H1 (cell line): ENCODE data around the gene SOBP. TPM values are rescaled to one million over a fixed set of nuclear protein-coding genes. Genes with fewer than 3 reads are reported as not detected.

Experiments
- CBX8 ChIP-seq: fragments of 300-800, 300-1000 bp; sonication (generic); IDR thresholded peaks from 2 replicates; pipeline ENCODE4 v1.7.1; 2016; ENCODE audit warnings: low read depth, low read length, borderline replicate concordance
- CHD2 ChIP-seq: IDR thresholded peaks from 2 replicates; pipeline ENCODE4 v1.6.1; 2012; ENCODE audit warnings: low read length, improper control_type of control experiment
- EGR1 ChIP-seq: IDR thresholded peaks from 2 replicates; pipeline ENCODE4 v1.6.1; 2011; ENCODE audit warnings: low read depth, low read length, borderline replicate concordance
- GABPA ChIP-seq: IDR thresholded peaks from 2 replicates; pipeline ENCODE4 v1.6.1; 2011; ENCODE audit warnings: mild to moderate bottlenecking, low read length, moderate library complexity, borderline replicate concordance; ENCODE audit not compliant: insufficient read depth
- RBBP5 ChIP-seq: IDR thresholded peaks from 2 replicates; pipeline ENCODE4 v1.7.1; 2012; ENCODE audit warnings: low read depth, mild to moderate bottlenecking, inconsistent platforms, low read length, moderate library complexity, borderline replicate concordance
- SIN3A ChIP-seq, 2 experiments: IDR thresholded peaks in 1 of 2; conservative IDR thresholded peaks in 1 of 2; 2 replicates each; pipeline ENCODE4 v1.6.1; 2011 to 2012; ENCODE audit warnings: low read length in 2 of 2, improper control_type of control experiment in 1 of 2, low read depth in 1 of 2, mild to moderate bottlenecking in 1 of 2
- polyA plus RNA-seq, 7 experiments: library from polyadenylated mRNA; depleted of rRNA in 3 of 7; stranded (reverse) in 5 of 7; unstranded in 2 of 7; fragments of >200 nt in 5 of 7; fragments of 200-250 nt in 2 of 7; gene quantifications; 1 replicate in 5 of 7; 2 replicates in 1 of 7; 4 replicates in 1 of 7; pipeline versions ENCODE4 v1.2.1 to v1.2.3, GENCODE V29; 2011 to 2013; ENCODE audit warnings: missing spikeins in 2 of 7, mixed read lengths in 2 of 7
- total RNA-seq: library from RNA; stranded (reverse); fragmentation: NEBNext Ultra II Directional; extraction: Animal tissue kit (Norgen Biotek cat#: 25700); gene quantifications from 2 replicates; pipeline ENCODE4 v1.2.1, GENCODE V29; 2021

The SOBP gene
- total and polyA plus RNA-seq, 2 of the 8 experiments (the other 6 are each of a cell fraction or from before 2014, with no cell fraction given), result 0.45 to 6.2 TPM

DNA sequence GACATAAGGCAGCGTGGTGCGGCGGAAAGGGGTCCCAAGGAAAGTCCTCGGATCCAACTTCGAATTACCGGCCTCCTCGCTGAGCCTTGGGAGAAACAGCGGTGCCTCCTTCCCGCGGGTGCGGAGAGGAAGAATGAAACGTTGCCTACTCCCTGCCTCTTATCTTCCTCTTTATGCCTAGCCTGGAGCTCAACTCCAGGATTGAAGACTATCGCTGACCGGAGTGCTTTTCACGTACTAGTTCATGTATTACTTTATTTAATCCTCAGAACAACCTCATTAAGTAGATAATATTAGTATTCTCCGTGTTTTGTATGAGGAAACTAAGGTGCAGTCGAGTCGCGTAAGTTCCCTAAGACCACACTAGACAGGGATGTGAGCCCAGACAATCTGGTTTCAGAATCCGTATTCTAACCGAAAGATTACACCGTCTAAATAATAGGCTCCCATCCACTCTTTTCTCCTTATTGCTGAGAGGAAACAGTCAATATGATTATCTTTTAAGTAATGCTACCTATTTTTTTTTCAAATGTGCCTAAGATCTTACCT is 29.8 kb upstream of the SOBP start (continued):
- TF ChIP-seq CBX8, result no peak
- TF ChIP-seq GABPA, result no peak
- no peak for TF ChIP-seq CHD2
- no peak for TF ChIP-seq EGR1
- no peak for TF ChIP-seq SIN3A (conservative IDR thresholded peaks at IDR 0.05 in 1 of 2, IDR thresholded peaks at IDR 0.05 in 1 of 2; ENCODE audit: low read depth in 1 of 2, low read length in 2 of 2)
- no peak; the same call in 1 of the 2 replicates for TF ChIP-seq RBBP5
